ENCODE measurements around the gene DNM3.
A peak's percentile ranks its signal among the peaks of the same experiment; 100 is the strongest.
"Not testable (repeated sequence)": the region's sequence is repeated elsewhere in the genome, so short reads cannot be mapped to it uniquely, and the experiment has no call there.

DNM3 gene

GRCh38 chr1:172351754-172352161 lies 510.5 kb downstream of the DNM3 start:
- no peak for DNase-seq (ENCODE audit: low read depth in 1 of 2, low spot score in 1 of 2)

- no peak for DNase-seq (ENCODE audit: low read depth in 1 of 2, low spot score in 1 of 2)
Measured at GRCh38 chr1:172352435-172352834, 511.1 kb downstream of the DNM3 start.

GRCh38 chr1:172354291-172355274 lies 513.3 kb downstream of the DNM3 start:
- no peak for DNase-seq (ENCODE audit: low read depth in 1 of 2, low spot score in 1 of 2)

GRCh38 chr1:172356620-172357019 lies 515.3 kb downstream of the DNM3 start:
- no peak for DNase-seq (ENCODE audit: low read depth in 1 of 2, low spot score in 1 of 2)

GRCh38 chr1:172357753-172358385 lies 516.6 kb downstream of the DNM3 start:
- DNase-seq (ENCODE audit: low read depth in 1 of 2, low spot score in 1 of 2), result no peak

- DNase-seq (ENCODE audit: low read depth in 1 of 2, low spot score in 1 of 2), result no peak
Measured at GRCh38 chr1:172359491-172359999, 518.2 kb downstream of the DNM3 start.

- DNase-seq (ENCODE audit: low read depth in 1 of 2, low spot score in 1 of 2), result no peak
Measured at GRCh38 chr1:172360511-172360910, 519.2 kb downstream of the DNM3 start.

- DNase-seq (ENCODE audit: low read depth in 1 of 2, low spot score in 1 of 2), result no peak
Measured at GRCh38 chr1:172360985-172361384, 519.7 kb downstream of the DNM3 start.

GRCh38 chr1:172363852-172364251 lies 522.6 kb downstream of the DNM3 start:
- no peak for DNase-seq (ENCODE audit: low read depth in 1 of 2, low spot score in 1 of 2)

- not testable (repeated sequence) for DNase-seq (ENCODE audit: low read depth in 1 of 2, low spot score in 1 of 2)
Measured at GRCh38 chr1:172371646-172372045, 530.3 kb downstream of the DNM3 start.

- no peak for DNase-seq (ENCODE audit: low read depth in 1 of 2, low spot score in 1 of 2)
Measured at GRCh38 chr1:172373864-172374263, 532.6 kb downstream of the DNM3 start.

- no peak for DNase-seq (ENCODE audit: low read depth in 1 of 2, low spot score in 1 of 2)
Measured at GRCh38 chr1:172375211-172375631, 533.9 kb downstream of the DNM3 start.

GRCh38 chr1:172376431-172376830 lies 535.1 kb downstream of the DNM3 start:
- DNase-seq (ENCODE audit: low read depth in 1 of 2, low spot score in 1 of 2), result no peak

- DNase-seq (ENCODE audit: low read depth in 1 of 2, low spot score in 1 of 2), result no peak
Measured at GRCh38 chr1:172377565-172377964, 536.3 kb downstream of the DNM3 start.

- no peak for DNase-seq (ENCODE audit: low read depth in 1 of 2, low spot score in 1 of 2)
Measured at GRCh38 chr1:172378109-172378760, 536.9 kb downstream of the DNM3 start.

- DNase-seq (ENCODE audit: low read depth in 1 of 2, low spot score in 1 of 2), result peak in 1 of 2 donors; percentile 40
Measured at GRCh38 chr1:172380441-172381244, 539.3 kb downstream of the DNM3 start.

- no peak for DNase-seq (ENCODE audit: low read depth in 1 of 2, low spot score in 1 of 2)
Measured at GRCh38 chr1:172381946-172382345, 540.6 kb downstream of the DNM3 start.

GRCh38 chr1:172382406-172382805 lies 541.1 kb downstream of the DNM3 start:
- DNase-seq (ENCODE audit: low read depth in 1 of 2, low spot score in 1 of 2), result no peak

- no peak for DNase-seq (ENCODE audit: low read depth in 1 of 2, low spot score in 1 of 2)
Measured at GRCh38 chr1:172382990-172383389, 541.7 kb downstream of the DNM3 start.

- no peak for DNase-seq (ENCODE audit: low read depth in 1 of 2, low spot score in 1 of 2)
Measured at GRCh38 chr1:172383536-172383935, 542.2 kb downstream of the DNM3 start.

- no peak for DNase-seq (ENCODE audit: low read depth in 1 of 2, low spot score in 1 of 2)
Measured at GRCh38 chr1:172384656-172385055, 543.4 kb downstream of the DNM3 start.

All from activated CD4-positive, alpha-beta T cell treated with anti-CD3 and anti-CD28 coated beads, Interleukin-2, amount 50 U/mL, for 24 hours (primary cell).